Sigmoid colon (tissue), 7 donors: ENCODE data around the gene POLK. TPM values are rescaled to one million over a fixed set of nuclear protein-coding genes. Genes with fewer than 3 reads are reported as not detected.
"Not testable (repeated sequence)": the region's sequence is repeated elsewhere in the genome, so short reads cannot be mapped to it uniquely, and the experiment has no call there.

Source experiments
- DNase-seq: peaks from one replicate; pipeline ENCODE4 v3.0.0-alpha.2; 2019
- H3K27ac ChIP-seq, 4 donors: fragments of 200-600 bp; sonication (generic); one replicate each; pipeline ENCODE4 v1.5.1; 2016 to 2019; ENCODE audit warnings: mild to moderate bottlenecking in 1 of 4
- H3K27me3 ChIP-seq, 3 donors: fragments of 200-600 bp; sonication (generic); one replicate each; pipeline ENCODE4 v1.5.1; 2019; ENCODE audit warnings: mild to moderate bottlenecking in 1 of 3
- H3K36me3 ChIP-seq, 4 donors: fragments of 200-600 bp; sonication (generic); one replicate each; pipeline ENCODE4 v1.5.1; 2016 to 2019
- H3K4me1 ChIP-seq, 4 donors: fragments of 200-600 bp; sonication (generic); one replicate each; pipeline ENCODE4 v1.5.1; 2017 to 2019
- H3K4me3 ChIP-seq, 4 donors: fragments of 200-600 bp; sonication (generic); one replicate each; pipeline ENCODE4 v1.5.1; 2017 to 2019; ENCODE audit warnings: mild to moderate bottlenecking in 2 of 4, moderate library complexity in 1 of 4
- H3K9me3 ChIP-seq, 4 donors: fragments of 200-600 bp in 3 of 4; sonication (generic) in 3 of 4; one replicate each; pipeline versions ENCODE4 v1.5.1 to v1.6.1; 2013 to 2019
- EP300 ChIP-seq, 4 donors: sonication (generic); formaldehyde crosslinking; IDR thresholded peaks; one replicate each; pipeline ENCODE4 v1.6.1; 2017; ENCODE audit warnings: antibody characterized with exemption in 4 of 4
- POLR2A ChIP-seq, 2 donors: fragments of 450-650 bp; IDR thresholded peaks; one replicate each; pipeline ENCODE4 v1.6.1; 2016; ENCODE audit warnings: antibody characterized with exemption in 2 of 2, mild to moderate bottlenecking in 2 of 2, moderate library complexity in 2 of 2
- POLR2AphosphoS5 ChIP-seq, 4 donors: sonication (generic); formaldehyde crosslinking; IDR thresholded peaks; one replicate each; pipeline ENCODE4 v1.6.1; 2017; ENCODE audit warnings: antibody characterized with exemption in 4 of 4
- WGBS, 2 donors: extraction: QIAGEN DNeasy Blood & Tissue Kit; methylation state at CpG; one replicate each; pipeline ENCODE4 v1.1.7; 2013; 5-methylcytosine and 5-hydroxymethylcytosine counted together
- intact Hi-C: fragments of 100-400 bp; cut with DNase I; formaldehyde crosslinking; loops from one replicate; pipeline ENCODE4 v1.15.1; 2023
- polyA plus RNA-seq, 3 donors: library from polyadenylated mRNA; stranded (reverse); fragments of 200-250 nt; gene quantifications; one replicate each; pipeline ENCODE4 v1.2.3, GENCODE V29; 2013
- total RNA-seq, 4 donors: library from RNA; depleted of rRNA; stranded (reverse); fragments of >200 nt; gene quantifications; one replicate each; pipeline ENCODE4 v1.1.0, GENCODE V29; 2016
- TF ChIP-seq, protein P1 (sequence below), 4 experiments: fragments of 450-650 bp in 3 of 4; fragments of 200-600 bp in 1 of 4; IDR thresholded peaks; one replicate each; pipeline ENCODE4 v1.5.1; 2016 to 2019; ENCODE audit warnings: antibody characterized with exemption in 4 of 4, mild to moderate bottlenecking in 3 of 4, moderate library complexity in 2 of 4
- donor health status: healthy with polysubstance abuse.
- donor health status: Bipolar disorder and iron deficiency.
- donor health status: healthy.

Gene POLK
- total and polyA plus RNA-seq, 7 donors = 3.9 to 48.5 (median 35.2) TPM

DNA sequence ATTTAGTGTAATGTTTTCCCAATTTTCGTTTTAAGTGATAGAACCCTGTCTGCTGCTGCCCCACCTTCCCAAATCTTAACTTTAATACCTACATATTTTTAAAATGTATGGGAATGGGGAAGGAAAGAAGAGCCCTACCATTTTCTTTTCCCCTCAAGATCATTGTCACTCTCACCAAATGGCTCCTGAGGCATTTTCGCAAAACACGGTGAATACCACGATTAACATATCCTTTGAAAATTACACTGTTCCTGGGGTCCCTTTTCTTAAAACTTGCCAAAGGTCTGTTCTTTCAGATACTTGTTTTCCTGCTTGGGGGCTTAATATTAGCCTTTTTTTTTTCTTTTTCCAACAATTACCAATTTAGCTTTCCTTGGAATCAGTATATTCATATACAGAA is 36.3 kb upstream of the POLK start:
- no peak for TF ChIP-seq POLR2A (IDR thresholded peaks at IDR 0.05)
- TF ChIP-seq EP300 (IDR thresholded peaks at IDR 0.05) = no peak
- TF ChIP-seq, protein P1, sequence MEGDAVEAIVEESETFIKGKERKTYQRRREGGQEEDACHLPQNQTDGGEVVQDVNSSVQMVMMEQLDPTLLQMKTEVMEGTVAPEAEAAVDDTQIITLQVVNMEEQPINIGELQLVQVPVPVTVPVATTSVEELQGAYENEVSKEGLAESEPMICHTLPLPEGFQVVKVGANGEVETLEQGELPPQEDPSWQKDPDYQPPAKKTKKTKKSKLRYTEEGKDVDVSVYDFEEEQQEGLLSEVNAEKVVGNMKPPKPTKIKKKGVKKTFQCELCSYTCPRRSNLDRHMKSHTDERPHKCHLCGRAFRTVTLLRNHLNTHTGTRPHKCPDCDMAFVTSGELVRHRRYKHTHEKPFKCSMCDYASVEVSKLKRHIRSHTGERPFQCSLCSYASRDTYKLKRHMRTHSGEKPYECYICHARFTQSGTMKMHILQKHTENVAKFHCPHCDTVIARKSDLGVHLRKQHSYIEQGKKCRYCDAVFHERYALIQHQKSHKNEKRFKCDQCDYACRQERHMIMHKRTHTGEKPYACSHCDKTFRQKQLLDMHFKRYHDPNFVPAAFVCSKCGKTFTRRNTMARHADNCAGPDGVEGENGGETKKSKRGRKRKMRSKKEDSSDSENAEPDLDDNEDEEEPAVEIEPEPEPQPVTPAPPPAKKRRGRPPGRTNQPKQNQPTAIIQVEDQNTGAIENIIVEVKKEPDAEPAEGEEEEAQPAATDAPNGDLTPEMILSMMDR (IDR thresholded peaks at IDR 0.05) = no peak
- no peak for TF ChIP-seq POLR2AphosphoS5 (IDR thresholded peaks at IDR 0.05)
- peaks cover 0 to 7% (median 0%) of the 10 kb centered on the region in 4 donors for H3K4me1 ChIP-seq
- no peaks in the 10 kb centered on the region for H3K9me3 ChIP-seq
- intact Hi-C loops = no loop called here
- DNase-seq = no peak
- no peaks in the 10 kb centered on the region for H3K36me3 ChIP-seq
- H3K4me3 ChIP-seq = no peak overlapping the region
- H3K27ac ChIP-seq = no peak overlapping the region
- no peaks in the 10 kb centered on the region for H3K27me3 ChIP-seq
- 93 to 94% methylated on average over 4 of the region's 4 CpGs for WGBS, 2 donors

GRCh38 chr5:75481024-75481423 is 30.7 kb upstream of the POLK start:
- Histone ChIP-seq H3K9me3 (no peaks in the 10 kb centered on the region), H3K27ac (no peak overlapping the region), H3K4me1 (no peaks in the 10 kb centered on the region), H3K27me3 (no peaks in the 10 kb centered on the region), H3K4me3 (no peak overlapping the region), H3K36me3 (no peaks in the 10 kb centered on the region)
- WGBS, 2 donors = 92 to 94% methylated on average over 4 of the region's 4 CpGs
- TF ChIP-seq POLR2AphosphoS5 (IDR thresholded peaks at IDR 0.05) = no peak
- TF ChIP-seq, protein P1 (IDR thresholded peaks at IDR 0.05) = no peak
- TF ChIP-seq EP300 (IDR thresholded peaks at IDR 0.05) = no peak
- no peak for TF ChIP-seq POLR2A (IDR thresholded peaks at IDR 0.05)
- DNase-seq = no peak
- intact Hi-C loops = no loop called here

DNA sequence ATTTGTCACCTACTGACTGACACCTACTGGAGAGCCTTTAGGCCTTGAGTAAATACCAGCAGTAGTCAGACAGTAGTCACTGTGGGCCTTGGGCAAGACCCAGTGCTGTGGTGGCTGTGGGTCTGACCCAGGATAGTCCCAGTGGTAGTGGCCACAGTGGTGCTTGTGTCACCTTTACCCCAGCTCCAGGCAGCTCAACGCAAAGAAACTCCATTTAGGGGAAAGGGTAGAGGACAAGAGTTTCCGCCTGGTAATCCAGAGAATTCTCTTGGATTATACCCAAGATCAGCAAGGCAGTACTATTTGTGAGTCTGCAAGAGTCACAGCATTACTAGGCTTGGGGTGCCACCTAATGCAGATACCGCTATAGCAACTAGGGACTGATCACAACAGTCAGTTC is 29.2 kb upstream of the POLK start:
- WGBS, 2 donors = 94 to 97% methylated on average over 3 of the region's 3 CpGs
- TF ChIP-seq, protein P1 (IDR thresholded peaks at IDR 0.05) = no peak
- TF ChIP-seq POLR2AphosphoS5 (IDR thresholded peaks at IDR 0.05) (no peak), POLR2A (IDR thresholded peaks at IDR 0.05) (no peak), EP300 (IDR thresholded peaks at IDR 0.05) (no peak)

GRCh38 chr5:75484605-75485004 is 27.1 kb upstream of the POLK start:
- no peak overlapping the region for H3K27ac ChIP-seq
- DNase-seq = no peak
- no peaks in the 10 kb centered on the region for H3K36me3 ChIP-seq
- H3K4me3 ChIP-seq = no peak overlapping the region
- TF ChIP-seq POLR2AphosphoS5 (IDR thresholded peaks at IDR 0.05) (no peak), POLR2A (IDR thresholded peaks at IDR 0.05) (no peak), EP300 (IDR thresholded peaks at IDR 0.05) (no peak)
- TF ChIP-seq, protein P1 (IDR thresholded peaks at IDR 0.05) = no peak
- H3K4me1 ChIP-seq = no peaks in the 10 kb centered on the region
- intact Hi-C loops = no loop called here
- no peaks in the 10 kb centered on the region for H3K9me3 ChIP-seq
- WGBS, 2 donors = 92 to 94% methylated on average over 1 of the region's 1 CpG
- H3K27me3 ChIP-seq = no peaks in the 10 kb centered on the region

More for the DNA sequence above, 29.2 kb upstream of the POLK start:
- intact Hi-C loops = no loop called here
- no peaks in the 10 kb centered on the region for H3K9me3 ChIP-seq
- H3K4me1 ChIP-seq = no peaks in the 10 kb centered on the region
- no peaks in the 10 kb centered on the region for H3K27me3 ChIP-seq
- DNase-seq = no peak
- H3K27ac ChIP-seq = no peak overlapping the region
- H3K4me3 ChIP-seq = no peak overlapping the region
- H3K36me3 ChIP-seq = no peaks in the 10 kb centered on the region

- intact Hi-C loops, H3K27me3 ChIP-seq, H3K9me3 ChIP-seq, H3K4me3 ChIP-seq, H3K4me1 ChIP-seq, H3K27ac ChIP-seq, DNase-seq: not testable (repeated sequence)
- peaks cover 0 to 10% (median 0%) of the 10 kb centered on the region in 4 donors for H3K36me3 ChIP-seq
- 98 to 99% methylated on average over 6 of the region's 6 CpGs for WGBS, 2 donors
These were observed 21.8 kb upstream of the POLK start for GRCh38 chr5:75489847-75490246.
